Breast epithelium (tissue), 3 donors: Measurements from ENCODE around the gene BICD1.

Experiments used
- POLR2AphosphoS5 ChIP-seq, 3 donors: sonication (generic); formaldehyde crosslinking; IDR thresholded peaks; one replicate each; pipeline ENCODE4 v1.6.1; 2017; ENCODE audit warnings: antibody characterized with exemption in 3 of 3
- TF ChIP-seq, protein P1 (sequence below), 3 donors: fragments of 450-650 bp; IDR thresholded peaks; one replicate each; pipeline ENCODE4 v1.5.1; 2016 to 2017; ENCODE audit warnings: antibody characterized with exemption in 3 of 3, mild to moderate bottlenecking in 3 of 3, moderate library complexity in 3 of 3

DNA sequence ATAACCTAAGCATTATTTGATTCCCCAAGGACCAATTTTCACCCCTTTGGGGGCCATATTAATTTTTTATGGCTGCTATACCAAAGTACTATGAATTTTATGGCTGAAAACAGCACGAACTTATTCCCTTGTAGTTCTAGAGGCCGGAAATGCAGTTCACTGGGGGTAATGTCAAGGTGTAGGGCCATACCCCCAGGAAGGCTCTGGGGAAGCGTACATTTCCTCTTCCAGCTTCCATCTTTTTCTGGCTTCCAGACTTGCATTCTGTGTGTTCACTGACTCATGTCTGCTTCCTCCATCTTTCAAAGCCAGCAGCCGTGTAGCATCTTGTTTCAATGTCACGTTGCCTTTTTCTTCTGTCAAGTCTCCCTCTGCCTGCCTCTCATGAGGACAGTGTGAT, 133.5 kb downstream of the BICD1 start:
- TF ChIP-seq, protein P1, sequence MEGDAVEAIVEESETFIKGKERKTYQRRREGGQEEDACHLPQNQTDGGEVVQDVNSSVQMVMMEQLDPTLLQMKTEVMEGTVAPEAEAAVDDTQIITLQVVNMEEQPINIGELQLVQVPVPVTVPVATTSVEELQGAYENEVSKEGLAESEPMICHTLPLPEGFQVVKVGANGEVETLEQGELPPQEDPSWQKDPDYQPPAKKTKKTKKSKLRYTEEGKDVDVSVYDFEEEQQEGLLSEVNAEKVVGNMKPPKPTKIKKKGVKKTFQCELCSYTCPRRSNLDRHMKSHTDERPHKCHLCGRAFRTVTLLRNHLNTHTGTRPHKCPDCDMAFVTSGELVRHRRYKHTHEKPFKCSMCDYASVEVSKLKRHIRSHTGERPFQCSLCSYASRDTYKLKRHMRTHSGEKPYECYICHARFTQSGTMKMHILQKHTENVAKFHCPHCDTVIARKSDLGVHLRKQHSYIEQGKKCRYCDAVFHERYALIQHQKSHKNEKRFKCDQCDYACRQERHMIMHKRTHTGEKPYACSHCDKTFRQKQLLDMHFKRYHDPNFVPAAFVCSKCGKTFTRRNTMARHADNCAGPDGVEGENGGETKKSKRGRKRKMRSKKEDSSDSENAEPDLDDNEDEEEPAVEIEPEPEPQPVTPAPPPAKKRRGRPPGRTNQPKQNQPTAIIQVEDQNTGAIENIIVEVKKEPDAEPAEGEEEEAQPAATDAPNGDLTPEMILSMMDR (IDR thresholded peaks at IDR 0.05): no peak
- no peak for TF ChIP-seq POLR2AphosphoS5 (IDR thresholded peaks at IDR 0.05)
